OCI-LY3 (cell line): ENCODE data around the gene CAND1.

Source experiments
- CTCF ChIP-seq: fragments of 200-600, 300-600 bp; sonication (generic); IDR thresholded peaks from 2 replicates; pipeline ENCODE4 v1.5.1; 2014; ENCODE audit warnings: antibody characterized with exemption, low read length, low read depth
- EZH2phosphoT487 ChIP-seq: fragments of 200-600 bp; shearing (Covaris generic); IDR thresholded peaks from 2 replicates; pipeline ENCODE4 v1.6.1; 2018; ENCODE audit warnings: antibody characterized with exemption, mixed run types, low read depth

- TF ChIP-seq CTCF: no peak
- TF ChIP-seq EZH2phosphoT487: no peak
Measured at GRCh38 chr12:67306712-67307111, 37.6 kb downstream of the CAND1 start.
